ENCODE measurements around the gene PTPRM. TPM values are rescaled to one million over a fixed set of nuclear protein-coding genes. Genes with fewer than 3 reads are reported as not detected.

The PTPRM gene
- polyA plus RNA-seq, 3 donors = 0.04 to 2.1 (median 0.66) TPM

DNA sequence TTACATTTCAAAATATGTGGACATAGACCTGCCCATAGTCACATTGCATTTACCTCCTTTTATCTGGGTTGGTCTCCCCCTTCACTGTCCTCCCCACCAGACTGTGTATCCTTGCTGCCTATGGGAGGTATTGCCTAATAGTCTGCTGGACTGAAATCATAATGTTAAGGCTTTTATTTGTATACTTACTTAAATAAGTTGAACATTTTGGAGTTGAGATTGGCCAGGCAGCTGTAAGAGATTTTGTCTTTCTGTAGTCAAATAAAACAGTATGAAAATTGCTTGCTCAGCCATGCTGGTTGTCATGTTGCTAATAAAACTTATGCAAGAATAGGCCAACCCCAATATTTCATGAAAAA is 280.9 kb downstream of the PTPRM start:
- no peak for TF ChIP-seq CTCF (IDR thresholded peaks at IDR 0.05)
- Histone ChIP-seq H3K4me3 (replicated peaks in 1 of 3; ENCODE audit: low read depth in 2 of 3, low read length in 3 of 3) (no peak overlapping the region), H3K9ac (ENCODE audit: insufficient read depth, low read length, poor library complexity, severe bottlenecking) (no peak overlapping the region), H3K4me2 (replicated peaks; ENCODE audit: extremely low read depth, low read length, poor library complexity, severe bottlenecking) (no peak overlapping the region), H3K36me3 (replicated peaks in 1 of 2; ENCODE audit: control insufficient read depth in 1 of 2, insufficient read depth in 2 of 2, low read length in 2 of 2) (no peaks in the 10 kb centered on the region), H3K27ac (ENCODE audit: low read depth in 1 of 2, low read length in 2 of 2) (no peak overlapping the region), H3K79me2 (ENCODE audit: insufficient read depth, low read length) (no peaks in the 10 kb centered on the region), H2AFZ (ENCODE audit: insufficient read depth, low read depth, low read length, poor library complexity, severe bottlenecking) (no peak overlapping the region), H3K27me3 (ENCODE audit: control insufficient read depth in 2 of 2, insufficient read depth in 2 of 2, low read length in 2 of 2) (no peaks in the 10 kb centered on the region), H3K4me1 (ENCODE audit: control insufficient read depth in 1 of 2, insufficient read depth in 2 of 2, low read length in 2 of 2) (no peaks in the 10 kb centered on the region), H3K9me3 (replicated peaks in 1 of 2; ENCODE audit: control insufficient read depth in 1 of 2, insufficient read depth in 1 of 2, low read length in 2 of 2) (peaks cover 0 to 4% of the 10 kb centered on the region in 2 donors), H4K20me1 (ENCODE audit: insufficient read depth, low read length) (no peaks in the 10 kb centered on the region)
- H3K27me3 Mint-ChIP-seq (ENCODE audit: low read depth in 3 of 3) = no peaks in the 10 kb centered on the region
- DNase-seq = no peak
- peaks cover 2 to 15% (median 12%) of the 10 kb centered on the region in 7 donors for H3K9me3 Mint-ChIP-seq
- intact Hi-C loops (cut with micrococcal nuclease) = no loop called here
- H3K4me1 Mint-ChIP-seq = peaks cover 6% of the 10 kb centered on the region
- peak overlapping the region in 1 of 7 donors; percentile 41 for H3K27ac Mint-ChIP-seq
- H3K36me3 Mint-ChIP-seq = no peaks in the 10 kb centered on the region
- H3K4me3 Mint-ChIP-seq = no peak overlapping the region

DNA sequence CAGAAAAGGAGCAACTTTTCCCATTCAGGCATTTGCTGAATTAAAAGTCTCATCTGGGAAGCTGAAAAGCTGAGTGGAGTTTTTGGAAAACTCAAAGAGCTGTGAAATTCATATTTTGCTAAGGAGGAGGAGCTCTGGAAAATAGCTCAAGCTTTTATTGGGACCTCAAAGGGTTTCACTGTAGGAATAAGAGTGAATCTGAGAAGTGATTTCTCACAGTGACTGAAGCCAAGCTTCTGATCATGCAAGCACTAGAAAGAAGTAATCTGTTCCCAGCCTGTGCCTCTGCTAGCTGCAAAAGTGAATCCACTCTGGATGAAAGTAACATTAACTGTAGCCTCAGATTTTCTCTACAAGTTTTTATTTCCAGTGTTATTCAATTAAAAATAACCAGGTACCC is 283.3 kb downstream of the PTPRM start:
- Histone ChIP-seq H2AFZ (ENCODE audit: insufficient read depth, low read depth, low read length, poor library complexity, severe bottlenecking) (no peak overlapping the region), H3K9me3 (replicated peaks in 1 of 2; ENCODE audit: control insufficient read depth in 1 of 2, insufficient read depth in 1 of 2, low read length in 2 of 2) (peaks cover 0 to 4% of the 10 kb centered on the region in 2 donors), H3K4me3 (replicated peaks in 1 of 3; ENCODE audit: low read depth in 2 of 3, low read length in 3 of 3) (no peak overlapping the region), H3K79me2 (ENCODE audit: insufficient read depth, low read length) (no peaks in the 10 kb centered on the region), H3K4me2 (replicated peaks; ENCODE audit: extremely low read depth, low read length, poor library complexity, severe bottlenecking) (no peak overlapping the region), H3K4me1 (ENCODE audit: control insufficient read depth in 1 of 2, insufficient read depth in 2 of 2, low read length in 2 of 2) (no peaks in the 10 kb centered on the region), H3K36me3 (replicated peaks in 1 of 2; ENCODE audit: control insufficient read depth in 1 of 2, insufficient read depth in 2 of 2, low read length in 2 of 2) (no peaks in the 10 kb centered on the region), H3K27me3 (ENCODE audit: control insufficient read depth in 2 of 2, insufficient read depth in 2 of 2, low read length in 2 of 2) (no peaks in the 10 kb centered on the region), H3K27ac (ENCODE audit: low read depth in 1 of 2, low read length in 2 of 2) (no peak overlapping the region), H4K20me1 (ENCODE audit: insufficient read depth, low read length) (no peaks in the 10 kb centered on the region), H3K9ac (ENCODE audit: insufficient read depth, low read length, poor library complexity, severe bottlenecking) (no peak overlapping the region)
- no peaks in the 10 kb centered on the region for H3K4me1 Mint-ChIP-seq
- intact Hi-C loops (cut with micrococcal nuclease) = no loop called here
- H3K27ac Mint-ChIP-seq = no peak overlapping the region
- TF ChIP-seq CTCF (IDR thresholded peaks at IDR 0.05) = no peak
- DNase-seq = no peak
- H3K9me3 Mint-ChIP-seq = peaks cover 0 to 12% (median 8%) of the 10 kb centered on the region in 7 donors
- H3K27me3 Mint-ChIP-seq (ENCODE audit: low read depth in 3 of 3) = no peaks in the 10 kb centered on the region
- H3K36me3 Mint-ChIP-seq = no peaks in the 10 kb centered on the region
- no peak overlapping the region for H3K4me3 Mint-ChIP-seq
